KOPT-K1 (cell line): Measurements from ENCODE around the gene PLD1.
"Not testable (repeated sequence)": the region's sequence is repeated elsewhere in the genome, so short reads cannot be mapped to it uniquely, and the experiment has no call there.

Experiments
- H3K27ac ChIP-seq: fragments of 200-600 bp; sonication (generic); 2 replicates; pipeline ENCODE4 v1.5.1; 2016; ENCODE audit warnings: antibody characterized with exemption, mild to moderate bottlenecking, low read depth, low read length; ENCODE audit not compliant: poor library complexity, severe bottlenecking
- H3K36me3 ChIP-seq: fragments of 200-600 bp; sonication (generic); 2 replicates; pipeline ENCODE4 v1.5.1; 2017; ENCODE audit warnings: antibody characterized with exemption, mild to moderate bottlenecking, low read length, moderate library complexity; ENCODE audit not compliant: insufficient read depth
- H3K9me3 ChIP-seq: fragments of 200-600 bp; sonication (generic); 2 replicates; pipeline ENCODE4 v1.5.1; 2017; ENCODE audit warnings: antibody characterized with exemption, low read length, mild to moderate bottlenecking; ENCODE audit not compliant: insufficient read depth, poor library complexity, severe bottlenecking

PLD1 gene

GRCh38 chr3:171746320-171747222, 63.7 kb downstream of the PLD1 start:
- not testable (repeated sequence) for H3K36me3 ChIP-seq, H3K27ac ChIP-seq, H3K9me3 ChIP-seq

- H3K9me3 ChIP-seq, result no peaks in the 10 kb centered on the region
- no peak overlapping the region for H3K27ac ChIP-seq
- no peaks in the 10 kb centered on the region for H3K36me3 ChIP-seq
Observed at GRCh38 chr3:171745577-171746319, 64.5 kb downstream of the PLD1 start.

- Histone ChIP-seq H3K9me3 (no peaks in the 10 kb centered on the region), H3K36me3 (no peaks in the 10 kb centered on the region), H3K27ac (no peak overlapping the region)
Observed at GRCh38 chr3:171744158-171744741, 66.0 kb downstream of the PLD1 start.

GRCh38 chr3:171743327-171744157, 66.7 kb downstream of the PLD1 start:
- Histone ChIP-seq H3K36me3 (no peaks in the 10 kb centered on the region), H3K27ac (no peak overlapping the region)

GRCh38 chr3:171741377-171741776, 68.9 kb downstream of the PLD1 start:
- Histone ChIP-seq H3K27ac (no peak overlapping the region), H3K36me3 (no peaks in the 10 kb centered on the region)

More at GRCh38 chr3:171743327-171744157, 66.7 kb downstream of the PLD1 start:
- no peaks in the 10 kb centered on the region for H3K9me3 ChIP-seq

GRCh38 chr3:171736556-171736955, 73.7 kb downstream of the PLD1 start:
- H3K27ac ChIP-seq, result no peak overlapping the region
- H3K9me3 ChIP-seq, result no peaks in the 10 kb centered on the region
- H3K36me3 ChIP-seq, result no peaks in the 10 kb centered on the region

More at GRCh38 chr3:171741377-171741776, 68.9 kb downstream of the PLD1 start:
- no peaks in the 10 kb centered on the region for H3K9me3 ChIP-seq

- Histone ChIP-seq H3K36me3 (no peaks in the 10 kb centered on the region), H3K27ac (no peak overlapping the region), H3K9me3 (no peaks in the 10 kb centered on the region)
Observed at GRCh38 chr3:171733561-171733960, 76.7 kb downstream of the PLD1 start.

- Histone ChIP-seq H3K27ac (no peak overlapping the region), H3K36me3 (no peaks in the 10 kb centered on the region), H3K9me3 (no peaks in the 10 kb centered on the region)
Observed at GRCh38 chr3:171732756-171733155, 77.5 kb downstream of the PLD1 start.

- Histone ChIP-seq H3K9me3 (no peaks in the 10 kb centered on the region), H3K27ac (no peak overlapping the region), H3K36me3 (no peaks in the 10 kb centered on the region)
Observed at GRCh38 chr3:171731691-171732090, 78.6 kb downstream of the PLD1 start.

GRCh38 chr3:171729452-171730334, 80.6 kb downstream of the PLD1 start:
- Histone ChIP-seq H3K9me3 (no peaks in the 10 kb centered on the region), H3K36me3 (no peaks in the 10 kb centered on the region), H3K27ac (no peak overlapping the region)

- no peaks in the 10 kb centered on the region for H3K36me3 ChIP-seq
- no peak overlapping the region for H3K27ac ChIP-seq
- no peaks in the 10 kb centered on the region for H3K9me3 ChIP-seq
Observed at GRCh38 chr3:171727288-171727687, 83.0 kb downstream of the PLD1 start.

GRCh38 chr3:171718493-171719185, 91.6 kb downstream of the PLD1 start:
- Histone ChIP-seq H3K9me3 (no peaks in the 10 kb centered on the region), H3K27ac (no peak overlapping the region), H3K36me3 (no peaks in the 10 kb centered on the region)

- Histone ChIP-seq H3K36me3 (no peaks in the 10 kb centered on the region), H3K27ac (no peak overlapping the region), H3K9me3 (no peaks in the 10 kb centered on the region)
Observed at GRCh38 chr3:171715155-171715554, 95.1 kb downstream of the PLD1 start.
